Amniotic epithelial cell (primary cell): Measurements from ENCODE around the gene MAP10.

Source experiments
- DNase-seq: peaks from one replicate; pipeline ENCODE4 v3.0.0-alpha.2; 2010; ENCODE audit warnings: low read depth

Gene MAP10

GRCh38 chr1:232797856-232798510 lies 7.2 kb upstream of the MAP10 start:
- DNase-seq: no peak

GRCh38 chr1:232798920-232799319 lies 6.3 kb upstream of the MAP10 start:
- no peak for DNase-seq

GRCh38 chr1:232806186-232806510 lies 932 bp downstream of the MAP10 start:
- DNase-seq: no peak

- DNase-seq: no peak
Observed at GRCh38 chr1:232810856-232811255, 5.6 kb downstream of the MAP10 start.

- DNase-seq: no peak
Observed at GRCh38 chr1:232812560-232812959, 7.3 kb downstream of the MAP10 start.

GRCh38 chr1:232813097-232813496 lies 7.9 kb downstream of the MAP10 start:
- no peak for DNase-seq

- DNase-seq: no peak
Observed at GRCh38 chr1:232813760-232814159, 8.5 kb downstream of the MAP10 start.

- no peak for DNase-seq
Observed at GRCh38 chr1:232816324-232816723, 11.1 kb downstream of the MAP10 start.

GRCh38 chr1:232818040-232818439 lies 12.8 kb downstream of the MAP10 start:
- no peak for DNase-seq

GRCh38 chr1:232820431-232820830 lies 15.2 kb downstream of the MAP10 start:
- no peak for DNase-seq

GRCh38 chr1:232822530-232822929 lies 17.3 kb downstream of the MAP10 start:
- no peak for DNase-seq

GRCh38 chr1:232826318-232826717 lies 21.1 kb downstream of the MAP10 start:
- no peak for DNase-seq

GRCh38 chr1:232830661-232831060 lies 25.4 kb downstream of the MAP10 start:
- no peak for DNase-seq

- no peak for DNase-seq
Observed at GRCh38 chr1:232831895-232832294, 26.7 kb downstream of the MAP10 start.

- no peak for DNase-seq
Observed at GRCh38 chr1:232834066-232834465, 28.9 kb downstream of the MAP10 start.

- DNase-seq: no peak
Observed at GRCh38 chr1:232835166-232835565, 29.9 kb downstream of the MAP10 start.

GRCh38 chr1:232837087-232837486 lies 31.9 kb downstream of the MAP10 start:
- no peak for DNase-seq

- DNase-seq: no peak
Observed at GRCh38 chr1:232841823-232842565, 36.8 kb downstream of the MAP10 start.

- peak; percentile 64 for DNase-seq
Observed at GRCh38 chr1:232844791-232845190, 39.6 kb downstream of the MAP10 start.

GRCh38 chr1:232845406-232845955 lies 40.3 kb downstream of the MAP10 start:
- DNase-seq: no peak

- no peak for DNase-seq
Observed at GRCh38 chr1:232851532-232851931, 46.3 kb downstream of the MAP10 start.

- peak; percentile 61 for DNase-seq
Observed at GRCh38 chr1:232853994-232854797, 49.0 kb downstream of the MAP10 start.

GRCh38 chr1:232854798-232855159 lies 49.6 kb downstream of the MAP10 start:
- no peak for DNase-seq
